ENCODE data around the gene KCNE3.
A peak's percentile ranks its signal among the peaks of the same experiment; 100 is the strongest.

KCNE3 gene

GRCh38 chr11:74470526-74470925 is 3.2 kb upstream of the KCNE3 start:
- no peaks in the 10 kb centered on the region for H3K36me3 ChIP-seq (ENCODE audit: control insufficient read depth, insufficient read depth, low read length)

GRCh38 chr11:74468936-74469335 is 1.6 kb upstream of the KCNE3 start:
- WGBS (ENCODE audit: extremely low coverage, insufficient coverage, low lambda C conversion rate) = no CpG with 5 or more reads among the region's 1 CpG
- no peaks in the 10 kb centered on the region for H3K79me2 ChIP-seq (ENCODE audit: control insufficient read depth, insufficient read depth, low read length)
- H2BK15ac ChIP-seq (replicated peaks; ENCODE audit: low read depth) = no peak overlapping the region
- no peaks in the 10 kb centered on the region for H3K27me3 ChIP-seq (ENCODE audit: insufficient read depth, low read length, poor library complexity)
- H3K27ac ChIP-seq (ENCODE audit: low read depth, low read length) = no peak overlapping the region
- H3K9ac ChIP-seq (ENCODE audit: low read length) = no peak overlapping the region
- no peak overlapping the region for H3K23ac ChIP-seq (ENCODE audit: low read length)
- no peak overlapping the region for H4K8ac ChIP-seq (ENCODE audit: low read depth, low read length)
- peaks cover 20% of the 10 kb centered on the region for H3K4me1 ChIP-seq (ENCODE audit: control insufficient read depth, low read depth, low read length)
- H3K4me2 ChIP-seq (ENCODE audit: low read length) = no peak overlapping the region
- H2BK120ac ChIP-seq (ENCODE audit: low read depth, low read length) = no peak overlapping the region
- no peak for DNase-seq
- H3K36me3 ChIP-seq (ENCODE audit: control insufficient read depth, insufficient read depth, low read length) = no peaks in the 10 kb centered on the region
- H3K4me3 ChIP-seq (ENCODE audit: low read length) = no peak overlapping the region
- no peaks in the 10 kb centered on the region for H3K79me1 ChIP-seq (ENCODE audit: low read length)
- no peak overlapping the region for H3K4ac ChIP-seq (ENCODE audit: low read depth, low read length)
- H4K5ac ChIP-seq (ENCODE audit: low read length) = no peak overlapping the region
- no peak overlapping the region for H2BK5ac ChIP-seq (ENCODE audit: low read length)
- H3K18ac ChIP-seq (ENCODE audit: low read length) = no peak overlapping the region
- H3K56ac ChIP-seq (ENCODE audit: low read length) = no peak overlapping the region
- no peak overlapping the region for H2AK5ac ChIP-seq (ENCODE audit: low read length)

More at GRCh38 chr11:74470526-74470925, 3.2 kb upstream of the KCNE3 start:
- no CpG with 5 or more reads among the region's 2 CpGs for WGBS (ENCODE audit: extremely low coverage, insufficient coverage, low lambda C conversion rate)
- Histone ChIP-seq H3K4me2 (ENCODE audit: low read length) (no peak overlapping the region), H3K18ac (ENCODE audit: low read length) (no peak overlapping the region), H2AK5ac (ENCODE audit: low read length) (no peak overlapping the region), H4K5ac (ENCODE audit: low read length) (no peak overlapping the region), H2BK120ac (ENCODE audit: low read depth, low read length) (no peak overlapping the region), H4K8ac (ENCODE audit: low read depth, low read length) (no peak overlapping the region), H2BK15ac (replicated peaks; ENCODE audit: low read depth) (no peak overlapping the region), H3K9ac (ENCODE audit: low read length) (no peak overlapping the region), H3K27me3 (ENCODE audit: insufficient read depth, low read length, poor library complexity) (no peaks in the 10 kb centered on the region), H3K4ac (ENCODE audit: low read depth, low read length) (no peak overlapping the region), H3K79me1 (ENCODE audit: low read length) (no peaks in the 10 kb centered on the region), H3K27ac (ENCODE audit: low read depth, low read length) (no peak overlapping the region), H3K4me1 (ENCODE audit: control insufficient read depth, low read depth, low read length) (peaks cover 20% of the 10 kb centered on the region), H3K4me3 (ENCODE audit: low read length) (no peak overlapping the region), H3K23ac (ENCODE audit: low read length) (no peak overlapping the region), H3K79me2 (ENCODE audit: control insufficient read depth, insufficient read depth, low read length) (no peaks in the 10 kb centered on the region), H3K56ac (ENCODE audit: low read length) (no peak overlapping the region), H2BK5ac (ENCODE audit: low read length) (no peak overlapping the region)
- no peak for DNase-seq

- Histone ChIP-seq H3K56ac (ENCODE audit: low read length) (no peak overlapping the region), H3K9ac (ENCODE audit: low read length) (no peak overlapping the region), H3K79me1 (ENCODE audit: low read length) (no peaks in the 10 kb centered on the region), H3K27ac (ENCODE audit: low read depth, low read length) (no peak overlapping the region), H3K4me1 (ENCODE audit: control insufficient read depth, low read depth, low read length) (peaks cover 20% of the 10 kb centered on the region), H2BK120ac (ENCODE audit: low read depth, low read length) (no peak overlapping the region), H3K4ac (ENCODE audit: low read depth, low read length) (no peak overlapping the region), H2BK5ac (ENCODE audit: low read length) (no peak overlapping the region), H3K18ac (ENCODE audit: low read length) (no peak overlapping the region), H3K79me2 (ENCODE audit: control insufficient read depth, insufficient read depth, low read length) (no peaks in the 10 kb centered on the region), H4K5ac (ENCODE audit: low read length) (no peak overlapping the region), H2AK5ac (ENCODE audit: low read length) (no peak overlapping the region), H3K4me3 (ENCODE audit: low read length) (no peak overlapping the region), H3K4me2 (ENCODE audit: low read length) (no peak overlapping the region), H3K23ac (ENCODE audit: low read length) (no peak overlapping the region), H4K8ac (ENCODE audit: low read depth, low read length) (no peak overlapping the region), H2BK15ac (replicated peaks; ENCODE audit: low read depth) (no peak overlapping the region), H3K36me3 (ENCODE audit: control insufficient read depth, insufficient read depth, low read length) (no peaks in the 10 kb centered on the region), H3K27me3 (ENCODE audit: insufficient read depth, low read length, poor library complexity) (no peaks in the 10 kb centered on the region)
- no peak for DNase-seq
Measured at GRCh38 chr11:74468521-74468920, 1.2 kb upstream of the KCNE3 start.

GRCh38 chr11:74468058-74468457 is 709 bp upstream of the KCNE3 start:
- Histone ChIP-seq H3K36me3 (ENCODE audit: control insufficient read depth, insufficient read depth, low read length) (no peaks in the 10 kb centered on the region), H3K27ac (ENCODE audit: low read depth, low read length) (peak overlapping the region; percentile 74), H3K79me2 (ENCODE audit: control insufficient read depth, insufficient read depth, low read length) (no peaks in the 10 kb centered on the region), H3K9ac (ENCODE audit: low read length) (peak overlapping the region; percentile 71), H3K4me2 (ENCODE audit: low read length) (no peak overlapping the region), H2AK5ac (ENCODE audit: low read length) (peak overlapping the region; percentile 67), H3K23ac (ENCODE audit: low read length) (no peak overlapping the region), H3K4ac (ENCODE audit: low read depth, low read length) (no peak overlapping the region), H3K79me1 (ENCODE audit: low read length) (no peaks in the 10 kb centered on the region), H3K56ac (ENCODE audit: low read length) (peak overlapping the region; percentile 88), H3K27me3 (ENCODE audit: insufficient read depth, low read length, poor library complexity) (no peaks in the 10 kb centered on the region), H2BK15ac (replicated peaks; ENCODE audit: low read depth) (no peak overlapping the region), H4K8ac (ENCODE audit: low read depth, low read length) (no peak overlapping the region), H3K18ac (ENCODE audit: low read length) (peak overlapping the region; percentile 72), H4K5ac (ENCODE audit: low read length) (peak overlapping the region; percentile 86), H3K4me3 (ENCODE audit: low read length) (no peak overlapping the region), H2BK120ac (ENCODE audit: low read depth, low read length) (peak overlapping the region; percentile 10), H2BK5ac (ENCODE audit: low read length) (peak overlapping the region; percentile 88), H3K4me1 (ENCODE audit: control insufficient read depth, low read depth, low read length) (peaks cover 20% of the 10 kb centered on the region)
- WGBS (ENCODE audit: extremely low coverage, insufficient coverage, low lambda C conversion rate) = no CpG with 5 or more reads among the region's 4 CpGs
- DNase-seq = peak; percentile 7

GRCh38 chr11:74465291-74465708 is 2.0 kb downstream of the KCNE3 start:
- no peak overlapping the region for H3K18ac ChIP-seq (ENCODE audit: low read length)
- no peak overlapping the region for H3K23ac ChIP-seq (ENCODE audit: low read length)
- no peak overlapping the region for H3K9ac ChIP-seq (ENCODE audit: low read length)
- no peak overlapping the region for H3K4me2 ChIP-seq (ENCODE audit: low read length)
- no peak overlapping the region for H2BK15ac ChIP-seq (replicated peaks; ENCODE audit: low read depth)
- H3K36me3 ChIP-seq (ENCODE audit: control insufficient read depth, insufficient read depth, low read length) = no peaks in the 10 kb centered on the region
- no peak overlapping the region for H3K27ac ChIP-seq (ENCODE audit: low read depth, low read length)
- H3K4me3 ChIP-seq (ENCODE audit: low read length) = no peak overlapping the region
- WGBS (ENCODE audit: extremely low coverage, insufficient coverage, low lambda C conversion rate) = no CpG with 5 or more reads among the region's 2 CpGs
- H2AK5ac ChIP-seq (ENCODE audit: low read length) = no peak overlapping the region
- no peak overlapping the region for H2BK120ac ChIP-seq (ENCODE audit: low read depth, low read length)
- no peak overlapping the region for H4K5ac ChIP-seq (ENCODE audit: low read length)
- DNase-seq = no peak
- no peak overlapping the region for H3K56ac ChIP-seq (ENCODE audit: low read length)
- H4K8ac ChIP-seq (ENCODE audit: low read depth, low read length) = no peak overlapping the region
- H2BK5ac ChIP-seq (ENCODE audit: low read length) = no peak overlapping the region
- H3K27me3 ChIP-seq (ENCODE audit: insufficient read depth, low read length, poor library complexity) = no peaks in the 10 kb centered on the region
- no peaks in the 10 kb centered on the region for H3K79me1 ChIP-seq (ENCODE audit: low read length)
- no peaks in the 10 kb centered on the region for H3K79me2 ChIP-seq (ENCODE audit: control insufficient read depth, insufficient read depth, low read length)
- H3K4ac ChIP-seq (ENCODE audit: low read depth, low read length) = no peak overlapping the region
- peaks cover 14% of the 10 kb centered on the region for H3K4me1 ChIP-seq (ENCODE audit: control insufficient read depth, low read depth, low read length)

GRCh38 chr11:74464746-74465145 is 2.6 kb downstream of the KCNE3 start:
- H3K56ac ChIP-seq (ENCODE audit: low read length) = no peak overlapping the region
- H4K8ac ChIP-seq (ENCODE audit: low read depth, low read length) = no peak overlapping the region
- no peaks in the 10 kb centered on the region for H3K79me1 ChIP-seq (ENCODE audit: low read length)
- H2AK5ac ChIP-seq (ENCODE audit: low read length) = no peak overlapping the region
- H3K27me3 ChIP-seq (ENCODE audit: insufficient read depth, low read length, poor library complexity) = no peaks in the 10 kb centered on the region
- no peaks in the 10 kb centered on the region for H3K36me3 ChIP-seq (ENCODE audit: control insufficient read depth, insufficient read depth, low read length)
- H3K27ac ChIP-seq (ENCODE audit: low read depth, low read length) = no peak overlapping the region
- no peak overlapping the region for H2BK5ac ChIP-seq (ENCODE audit: low read length)
- no peak overlapping the region for H2BK15ac ChIP-seq (replicated peaks; ENCODE audit: low read depth)
- H4K5ac ChIP-seq (ENCODE audit: low read length) = no peak overlapping the region
- no peaks in the 10 kb centered on the region for H3K79me2 ChIP-seq (ENCODE audit: control insufficient read depth, insufficient read depth, low read length)
- no CpG with 5 or more reads among the region's 1 CpG for WGBS (ENCODE audit: extremely low coverage, insufficient coverage, low lambda C conversion rate)
- H2BK120ac ChIP-seq (ENCODE audit: low read depth, low read length) = no peak overlapping the region
- DNase-seq = no peak
- H3K4me1 ChIP-seq (ENCODE audit: control insufficient read depth, low read depth, low read length) = peaks cover 14% of the 10 kb centered on the region
- no peak overlapping the region for H3K4ac ChIP-seq (ENCODE audit: low read depth, low read length)
- H3K9ac ChIP-seq (ENCODE audit: low read length) = no peak overlapping the region
- H3K23ac ChIP-seq (ENCODE audit: low read length) = no peak overlapping the region
- H3K4me2 ChIP-seq (ENCODE audit: low read length) = no peak overlapping the region
- no peak overlapping the region for H3K18ac ChIP-seq (ENCODE audit: low read length)
- H3K4me3 ChIP-seq (ENCODE audit: low read length) = no peak overlapping the region

Data from mesendoderm (in vitro differentiated cells).